ENCODE results near the gene FAM110D. TPM values are rescaled to one million over a fixed set of nuclear protein-coding genes. Genes with fewer than 3 reads are reported as not detected.
A peak's percentile ranks its signal among the peaks of the same experiment; 100 is the strongest.

Gene FAM110D
- total RNA-seq, 1 experiment from 2014 or later: 0.46 TPM

DNA sequence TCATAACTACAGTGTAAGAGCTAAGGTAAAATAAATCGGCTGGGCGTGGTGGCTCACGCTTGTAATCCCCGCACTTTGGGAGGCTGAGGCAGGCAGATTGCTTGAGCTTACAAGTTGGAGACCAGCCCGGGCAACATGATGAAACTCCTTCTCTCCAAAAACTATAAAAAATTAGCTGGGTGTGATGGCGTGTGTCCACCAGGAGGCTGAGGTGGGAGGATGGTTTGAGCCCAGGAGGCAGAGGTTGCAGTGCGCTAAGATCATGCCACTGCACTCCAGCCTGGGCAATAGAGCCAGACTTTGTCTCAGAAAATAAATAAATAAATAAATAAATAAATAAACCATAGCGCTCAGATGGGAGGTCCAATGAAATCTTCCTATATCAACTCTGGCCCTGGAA, 16.7 kb upstream of the FAM110D start:
- Histone ChIP-seq H3K14ac (ENCODE audit: insufficient read depth, low read length) (no peak overlapping the region), H3K79me2 (ENCODE audit: insufficient read depth, low read length) (no peaks in the 10 kb centered on the region), H3K27ac (ENCODE audit: insufficient read length, low read depth, low read length) (no peak overlapping the region), H3T11ph (ENCODE audit: low read length) (no peak overlapping the region), H3K56ac (ENCODE audit: insufficient read length, low read depth, low read length) (no peak overlapping the region), H3K4me2 (ENCODE audit: insufficient read depth, insufficient read length, low read length) (no peak overlapping the region), H3K9ac (ENCODE audit: extremely low read depth, insufficient read length, low read length) (no peak overlapping the region), H2BK120ac (ENCODE audit: low read depth, low read length, poor library complexity, severe bottlenecking) (no peak overlapping the region), H2BK5ac (ENCODE audit: insufficient read length, low read length) (no peak overlapping the region), H4K20me1 (ENCODE audit: control insufficient read depth, insufficient read depth, insufficient read length) (no peaks in the 10 kb centered on the region), H3K23ac (ENCODE audit: insufficient read length, low read depth, low read length) (no peak overlapping the region), H4K8ac (replicated peaks; ENCODE audit: insufficient read length, low read depth, low read length) (no peak overlapping the region), H4K91ac (ENCODE audit: insufficient read length, low read depth, low read length) (no peak overlapping the region), H3K27me3 (ENCODE audit: insufficient read depth, low read length) (peaks cover 1% of the 10 kb centered on the region; the same call in 1 of the 2 replicates), H2BK20ac (ENCODE audit: low read depth, low read length, poor library complexity, severe bottlenecking) (no peak overlapping the region), H2BK12ac (ENCODE audit: insufficient read length, low read depth, low read length) (no peak overlapping the region), H3K4me1 (ENCODE audit: insufficient read depth, low read length) (no peaks in the 10 kb centered on the region), H3K79me1 (ENCODE audit: insufficient read depth, low read depth, low read length, poor library complexity, severe bottlenecking) (no peaks in the 10 kb centered on the region), H2AFZ (ENCODE audit: low read length) (no peak overlapping the region), H3K23me2 (ENCODE audit: insufficient read length, low read depth, low read length, poor library complexity, severe bottlenecking) (no peaks in the 10 kb centered on the region), H3K4ac (ENCODE audit: low read depth, low read length) (no peak overlapping the region), H2AK5ac (ENCODE audit: insufficient read length, low read length) (no peak overlapping the region), H3K9me3 (ENCODE audit: control insufficient read depth, low read depth, low read length) (no peaks in the 10 kb centered on the region), H4K5ac (ENCODE audit: insufficient read length, low read depth, low read length) (no peak overlapping the region), H3K18ac (ENCODE audit: insufficient read length, low read depth, low read length) (no peak overlapping the region), H2BK15ac (ENCODE audit: low read depth, low read length) (no peak overlapping the region)
- Mint-ChIP-seq H3K36me3 (ENCODE audit: insufficient read depth in 1 of 3, low read depth in 3 of 3) (no peaks in the 10 kb centered on the region), H3K27me3 (ENCODE audit: low read depth) (peaks cover 42% of the 10 kb centered on the region), H3K9me3 (no peaks in the 10 kb centered on the region), H3K4me1 (peaks cover 6 to 8% of the 10 kb centered on the region in 2 experiments), H3K4me3 (no peak overlapping the region), H3K27ac (no peak overlapping the region; a peak in 1 of 7 replicates)
- DNase-seq: no peak
- no CpG with 5 or more reads among the region's 8 CpGs for WGBS (ENCODE audit: extremely low coverage, insufficient read length, low lambda C conversion rate)
- TF ChIP-seq, protein P1, sequence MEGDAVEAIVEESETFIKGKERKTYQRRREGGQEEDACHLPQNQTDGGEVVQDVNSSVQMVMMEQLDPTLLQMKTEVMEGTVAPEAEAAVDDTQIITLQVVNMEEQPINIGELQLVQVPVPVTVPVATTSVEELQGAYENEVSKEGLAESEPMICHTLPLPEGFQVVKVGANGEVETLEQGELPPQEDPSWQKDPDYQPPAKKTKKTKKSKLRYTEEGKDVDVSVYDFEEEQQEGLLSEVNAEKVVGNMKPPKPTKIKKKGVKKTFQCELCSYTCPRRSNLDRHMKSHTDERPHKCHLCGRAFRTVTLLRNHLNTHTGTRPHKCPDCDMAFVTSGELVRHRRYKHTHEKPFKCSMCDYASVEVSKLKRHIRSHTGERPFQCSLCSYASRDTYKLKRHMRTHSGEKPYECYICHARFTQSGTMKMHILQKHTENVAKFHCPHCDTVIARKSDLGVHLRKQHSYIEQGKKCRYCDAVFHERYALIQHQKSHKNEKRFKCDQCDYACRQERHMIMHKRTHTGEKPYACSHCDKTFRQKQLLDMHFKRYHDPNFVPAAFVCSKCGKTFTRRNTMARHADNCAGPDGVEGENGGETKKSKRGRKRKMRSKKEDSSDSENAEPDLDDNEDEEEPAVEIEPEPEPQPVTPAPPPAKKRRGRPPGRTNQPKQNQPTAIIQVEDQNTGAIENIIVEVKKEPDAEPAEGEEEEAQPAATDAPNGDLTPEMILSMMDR (conservative IDR thresholded peaks at IDR 0.05): 0 out of 3 replicates have a peak, but pooled peaks have one; percentile 16

All from H9 (cell line).